ENCODE data around the gene PARD3B.

PARD3B gene

DNA sequence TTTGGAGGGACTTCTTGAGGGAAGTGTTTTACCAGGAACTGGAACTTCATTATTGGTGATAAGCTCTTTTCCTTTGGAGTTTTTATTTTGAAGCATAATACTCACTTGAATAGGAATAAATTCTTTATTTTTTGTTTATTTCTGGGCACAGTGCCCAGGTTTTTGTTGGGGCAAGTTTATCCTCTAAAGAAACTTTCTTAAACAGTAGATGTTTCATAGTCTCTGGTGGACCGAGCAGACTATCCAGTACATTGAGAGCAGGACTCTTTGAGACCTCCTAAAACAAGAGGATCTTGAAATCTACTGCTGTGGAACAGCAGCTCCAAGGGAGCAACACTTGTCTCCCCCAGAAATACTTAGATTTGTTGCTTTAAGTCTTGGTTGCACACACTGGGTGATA, 109.4 kb downstream of the PARD3B start:
- TF ChIP-seq CTCF (IDR thresholded peaks at IDR 0.05) = no peak
- H3K27ac ChIP-seq = no peak overlapping the region
- H3K36me3 ChIP-seq = no peaks in the 10 kb centered on the region
- H3K4me1 ChIP-seq (ENCODE audit: control insufficient read depth in 1 of 2, insufficient read depth in 1 of 2, low read depth in 1 of 2, low read length in 1 of 2) = no peaks in the 10 kb centered on the region
- H3K4me3 ChIP-seq (ENCODE audit: low read depth in 1 of 2, low read length in 1 of 2) = no peak overlapping the region
- no peaks in the 10 kb centered on the region for H3K27me3 ChIP-seq
- no peaks in the 10 kb centered on the region for H3K9me3 ChIP-seq

- no peak for TF ChIP-seq CTCF (IDR thresholded peaks at IDR 0.05)
- Histone ChIP-seq H3K9me3 (no peaks in the 10 kb centered on the region), H3K4me1 (ENCODE audit: control insufficient read depth in 1 of 2, insufficient read depth in 1 of 2, low read depth in 1 of 2, low read length in 1 of 2) (no peaks in the 10 kb centered on the region), H3K36me3 (no peaks in the 10 kb centered on the region), H3K4me3 (ENCODE audit: low read depth in 1 of 2, low read length in 1 of 2) (no peak overlapping the region), H3K27me3 (no peaks in the 10 kb centered on the region), H3K27ac (no peak overlapping the region)
Observed at GRCh38 chr2:204655101-204655500, 109.8 kb downstream of the PARD3B start.

- no peaks in the 10 kb centered on the region for H3K27me3 ChIP-seq
- H3K27ac ChIP-seq = no peak overlapping the region
- no peak for TF ChIP-seq CTCF (IDR thresholded peaks at IDR 0.05)
Observed at GRCh38 chr2:204655626-204656025, 110.4 kb downstream of the PARD3B start.

DNA sequence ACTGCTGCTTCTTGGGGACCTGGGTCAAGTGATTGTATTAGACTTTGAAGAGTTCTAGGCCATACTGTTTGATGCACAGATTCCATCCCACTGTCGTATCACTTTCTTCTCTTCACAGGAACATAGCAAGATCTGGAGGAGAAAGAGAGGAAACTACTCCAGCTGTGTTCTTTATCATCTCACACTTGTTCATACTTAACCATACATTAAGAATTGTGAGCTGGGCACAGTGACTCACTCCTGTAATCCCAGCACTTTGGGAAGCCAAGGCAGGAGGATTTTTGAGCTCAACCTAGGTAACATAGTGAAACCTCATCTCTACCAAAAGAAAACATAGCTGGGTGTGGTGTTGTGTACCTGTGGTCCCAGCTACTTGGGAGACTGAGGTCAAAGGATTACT, 111.7 kb downstream of the PARD3B start:
- Histone ChIP-seq H3K9me3 (no peaks in the 10 kb centered on the region), H3K27ac (no peak overlapping the region), H3K36me3 (no peaks in the 10 kb centered on the region), H3K27me3 (no peaks in the 10 kb centered on the region), H3K4me1 (ENCODE audit: control insufficient read depth in 1 of 2, insufficient read depth in 1 of 2, low read depth in 1 of 2, low read length in 1 of 2) (no peaks in the 10 kb centered on the region), H3K4me3 (ENCODE audit: low read depth in 1 of 2, low read length in 1 of 2) (no peak overlapping the region)
- no peak for TF ChIP-seq CTCF (IDR thresholded peaks at IDR 0.05)

More at GRCh38 chr2:204655626-204656025, 110.4 kb downstream of the PARD3B start:
- Histone ChIP-seq H3K4me1 (ENCODE audit: control insufficient read depth in 1 of 2, insufficient read depth in 1 of 2, low read depth in 1 of 2, low read length in 1 of 2) (no peaks in the 10 kb centered on the region), H3K36me3 (no peaks in the 10 kb centered on the region), H3K9me3 (no peaks in the 10 kb centered on the region), H3K4me3 (ENCODE audit: low read depth in 1 of 2, low read length in 1 of 2) (no peak overlapping the region)

DNA sequence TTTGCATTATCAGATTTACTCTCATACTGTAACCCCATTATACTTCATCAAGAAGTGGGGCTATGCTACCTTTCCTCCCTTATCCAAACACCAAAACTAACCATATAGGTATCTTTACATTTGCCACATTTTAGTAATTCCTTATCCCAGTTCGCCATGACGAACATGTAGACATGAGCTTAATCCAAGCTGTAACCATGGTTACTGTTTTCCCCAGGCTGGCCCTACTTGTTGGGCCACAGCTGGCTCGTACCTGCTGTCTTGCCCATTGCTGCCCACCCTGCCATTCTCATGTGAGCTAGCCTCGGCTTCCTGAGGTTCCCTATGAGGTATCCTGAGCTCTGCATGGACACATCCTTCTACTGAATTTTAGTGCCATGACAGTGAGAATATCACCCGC, 117.7 kb downstream of the PARD3B start:
- no peak for TF ChIP-seq CTCF (IDR thresholded peaks at IDR 0.05)
- no peaks in the 10 kb centered on the region for H3K36me3 ChIP-seq
- no peak overlapping the region for H3K27ac ChIP-seq
- no peaks in the 10 kb centered on the region for H3K9me3 ChIP-seq
- H3K4me3 ChIP-seq (ENCODE audit: low read depth in 1 of 2, low read length in 1 of 2) = no peak overlapping the region
- H3K27me3 ChIP-seq = no peaks in the 10 kb centered on the region
- no peaks in the 10 kb centered on the region for H3K4me1 ChIP-seq (ENCODE audit: control insufficient read depth in 1 of 2, insufficient read depth in 1 of 2, low read depth in 1 of 2, low read length in 1 of 2)
